Lower leg skin (tissue), 3 donors: ENCODE measurements around the gene CCSER2.

Experiments used
- POLR2A ChIP-seq, 2 donors: fragments of 450-650 bp; IDR thresholded peaks; one replicate each; pipeline ENCODE4 v1.6.1; 2016 to 2017; ENCODE audit warnings: antibody characterized with exemption in 2 of 2, mild to moderate bottlenecking in 1 of 2, moderate library complexity in 1 of 2
- TF ChIP-seq, protein P1 (sequence below), 3 donors: fragments of 450-650 bp; IDR thresholded peaks; one replicate each; pipeline ENCODE4 v1.5.1; 2016; ENCODE audit warnings: antibody characterized with exemption in 3 of 3, mild to moderate bottlenecking in 3 of 3, moderate library complexity in 2 of 3

DNA sequence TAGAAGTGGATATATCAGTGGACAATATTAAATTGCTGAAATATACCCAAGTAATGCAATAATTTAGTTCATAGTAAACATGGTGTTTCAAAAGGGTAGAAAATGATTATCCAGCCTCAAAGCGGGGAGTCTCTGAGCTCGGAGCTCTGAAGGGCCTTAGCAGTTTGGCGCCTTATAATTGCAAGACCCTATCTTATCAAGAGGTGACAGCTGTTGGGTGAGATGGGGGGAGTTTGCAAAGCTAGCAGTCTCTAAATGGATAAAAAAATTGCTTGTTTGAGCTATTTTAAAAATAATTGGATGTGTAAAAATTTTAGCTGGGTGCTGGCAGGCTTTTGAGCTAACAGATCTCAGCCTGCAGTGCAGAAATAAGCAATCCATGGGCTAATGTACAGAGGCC, 219.2 kb downstream of the CCSER2 start:
- TF ChIP-seq, protein P1, sequence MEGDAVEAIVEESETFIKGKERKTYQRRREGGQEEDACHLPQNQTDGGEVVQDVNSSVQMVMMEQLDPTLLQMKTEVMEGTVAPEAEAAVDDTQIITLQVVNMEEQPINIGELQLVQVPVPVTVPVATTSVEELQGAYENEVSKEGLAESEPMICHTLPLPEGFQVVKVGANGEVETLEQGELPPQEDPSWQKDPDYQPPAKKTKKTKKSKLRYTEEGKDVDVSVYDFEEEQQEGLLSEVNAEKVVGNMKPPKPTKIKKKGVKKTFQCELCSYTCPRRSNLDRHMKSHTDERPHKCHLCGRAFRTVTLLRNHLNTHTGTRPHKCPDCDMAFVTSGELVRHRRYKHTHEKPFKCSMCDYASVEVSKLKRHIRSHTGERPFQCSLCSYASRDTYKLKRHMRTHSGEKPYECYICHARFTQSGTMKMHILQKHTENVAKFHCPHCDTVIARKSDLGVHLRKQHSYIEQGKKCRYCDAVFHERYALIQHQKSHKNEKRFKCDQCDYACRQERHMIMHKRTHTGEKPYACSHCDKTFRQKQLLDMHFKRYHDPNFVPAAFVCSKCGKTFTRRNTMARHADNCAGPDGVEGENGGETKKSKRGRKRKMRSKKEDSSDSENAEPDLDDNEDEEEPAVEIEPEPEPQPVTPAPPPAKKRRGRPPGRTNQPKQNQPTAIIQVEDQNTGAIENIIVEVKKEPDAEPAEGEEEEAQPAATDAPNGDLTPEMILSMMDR (IDR thresholded peaks at IDR 0.05) = no peak
- TF ChIP-seq POLR2A (IDR thresholded peaks at IDR 0.05) = no peak
